Middle frontal gyrus (tissue), 1 donor: ENCODE results near the gene SLC25A4.
A peak's percentile ranks its signal among the peaks of the same experiment; 100 is the strongest.

ENCODE experiments used
- DNase-seq: peaks from one replicate; pipeline ENCODE4 v3.0.0-alpha.2; 2015; ENCODE audit warnings: low spot score; ENCODE audit errors: extremely low spot score

The SLC25A4 gene

DNA sequence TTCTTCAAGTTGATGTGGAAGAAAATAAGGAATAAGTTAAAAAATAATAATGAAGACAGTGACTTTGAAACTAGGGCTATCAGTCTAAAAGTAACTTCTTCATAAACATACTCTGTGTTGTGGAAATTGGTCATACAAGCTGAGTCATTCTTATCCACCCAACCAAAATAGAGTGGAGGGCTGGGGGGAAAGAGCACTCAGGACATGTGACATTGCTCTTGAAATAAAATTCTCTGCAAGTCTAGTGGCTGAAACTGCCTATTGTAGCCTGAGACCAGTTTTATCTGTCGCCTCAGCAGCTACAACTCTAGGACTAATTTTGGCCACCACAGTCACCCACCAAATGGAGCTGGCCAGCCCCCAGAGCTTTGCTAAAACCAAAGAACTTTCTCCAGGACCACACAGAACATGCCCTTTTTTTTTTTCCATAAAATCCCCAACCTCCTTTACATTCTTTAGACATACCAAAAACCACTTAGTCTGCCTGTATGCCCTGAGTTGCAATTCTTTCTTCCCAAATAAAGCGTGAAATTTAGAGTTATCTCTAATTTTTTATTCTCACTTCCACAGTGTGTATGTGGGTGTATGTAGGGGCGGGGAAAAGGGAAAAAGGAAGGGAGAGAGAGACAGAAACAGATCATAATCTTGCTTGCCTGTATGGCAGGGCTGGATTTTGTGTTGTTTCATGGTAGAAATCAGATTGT, 23.0 kb upstream of the SLC25A4 start:
- no peak for DNase-seq

GRCh38 chr4:185120631-185120946, 22.5 kb upstream of the SLC25A4 start:
- no peak for DNase-seq

DNA sequence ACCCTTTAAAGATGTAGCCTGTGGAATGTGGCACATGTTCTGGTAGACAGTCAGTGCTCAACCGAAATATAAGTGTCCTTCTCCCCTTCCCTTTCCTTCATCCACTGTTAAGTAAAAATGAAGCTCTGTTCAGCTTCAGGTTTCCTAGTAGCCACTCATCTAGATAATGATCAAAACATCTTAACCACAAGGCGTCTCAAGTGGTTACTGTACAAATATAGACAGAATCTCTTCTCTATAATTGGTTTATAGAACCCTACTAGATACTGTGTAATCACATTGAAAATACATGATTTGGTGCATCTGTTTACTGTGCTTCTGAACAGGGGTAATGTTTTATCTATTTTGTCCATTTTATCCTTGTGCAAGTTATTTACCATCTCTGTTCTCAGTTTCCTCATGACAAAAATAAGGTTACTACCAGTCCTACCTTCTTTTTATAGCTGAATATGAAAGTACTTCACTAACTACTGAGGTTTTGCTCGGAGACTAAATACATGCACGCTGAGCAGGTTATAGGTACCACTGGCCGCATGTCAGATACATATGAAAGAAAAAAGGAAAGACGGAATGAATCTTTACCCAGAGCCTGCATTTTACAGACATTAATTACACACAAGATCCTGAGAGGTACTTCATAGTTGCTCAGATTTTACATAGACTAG, 20.3 kb upstream of the SLC25A4 start:
- no peak for DNase-seq

DNA sequence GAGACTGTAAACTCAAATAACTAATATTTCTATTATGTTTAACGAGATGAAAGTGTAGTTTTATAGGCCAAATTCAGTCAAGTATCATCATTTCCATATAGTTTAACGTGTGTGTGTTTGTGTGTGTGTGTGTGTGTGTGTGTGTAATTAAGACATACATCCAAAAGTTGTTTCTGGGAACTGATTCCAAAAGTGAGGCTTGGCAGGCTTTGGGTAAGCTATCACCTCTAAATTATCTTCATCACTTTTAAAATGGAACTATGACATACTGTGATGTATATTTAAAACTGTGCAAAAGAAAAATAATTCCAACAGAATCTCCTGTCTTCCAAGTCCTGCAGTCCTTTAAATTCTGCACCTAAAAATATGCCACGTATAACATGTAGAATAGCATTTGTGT, 19.1 kb upstream of the SLC25A4 start:
- no peak for DNase-seq

DNA sequence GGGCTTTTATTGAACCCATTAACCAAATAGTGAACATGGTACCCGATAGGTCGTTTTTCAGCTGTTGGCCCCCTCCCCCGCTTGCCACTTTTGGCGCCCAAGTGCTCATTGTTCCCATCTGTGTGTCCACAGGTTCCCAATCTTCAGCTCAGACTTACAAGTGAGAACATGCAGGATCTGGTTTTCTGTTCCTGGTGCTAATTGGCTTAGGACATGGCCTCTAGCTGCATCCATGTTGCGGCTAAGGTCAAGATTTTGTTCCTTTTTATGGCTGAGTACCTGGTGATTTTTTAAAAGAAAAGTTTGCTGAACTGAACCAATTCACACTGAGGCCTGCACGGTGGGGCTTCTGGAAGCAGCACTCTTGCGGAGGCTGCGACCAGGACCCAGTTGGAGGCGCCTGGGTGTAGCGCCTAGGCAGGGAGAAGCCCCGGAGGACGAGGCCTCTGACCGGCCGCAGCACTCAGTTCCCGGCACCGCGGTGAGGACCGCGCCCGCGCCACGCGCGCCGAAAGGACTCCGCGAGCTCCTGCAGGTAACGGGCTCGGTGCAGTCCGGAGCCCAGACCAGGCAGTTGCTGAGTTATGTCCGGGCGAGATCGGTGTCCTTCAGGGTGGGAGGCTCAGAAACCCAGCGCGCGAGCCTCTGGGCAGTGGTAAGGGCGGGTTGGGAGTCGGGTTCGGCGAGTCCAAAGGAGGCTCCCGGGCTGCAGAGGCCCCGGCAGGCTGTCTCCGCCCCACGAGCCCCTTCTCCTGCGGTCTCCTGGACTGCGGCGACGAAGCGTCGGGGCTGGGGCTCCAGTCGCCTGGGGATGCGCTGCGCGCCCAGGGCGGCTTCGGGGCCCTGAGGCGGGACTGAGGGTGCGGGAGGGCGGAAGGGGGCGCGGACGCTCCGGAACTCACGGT, 15.8 kb upstream of the SLC25A4 start:
- DNase-seq = no peak

GRCh38 chr4:185128272-185129119, 14.6 kb upstream of the SLC25A4 start:
- no peak for DNase-seq

DNA sequence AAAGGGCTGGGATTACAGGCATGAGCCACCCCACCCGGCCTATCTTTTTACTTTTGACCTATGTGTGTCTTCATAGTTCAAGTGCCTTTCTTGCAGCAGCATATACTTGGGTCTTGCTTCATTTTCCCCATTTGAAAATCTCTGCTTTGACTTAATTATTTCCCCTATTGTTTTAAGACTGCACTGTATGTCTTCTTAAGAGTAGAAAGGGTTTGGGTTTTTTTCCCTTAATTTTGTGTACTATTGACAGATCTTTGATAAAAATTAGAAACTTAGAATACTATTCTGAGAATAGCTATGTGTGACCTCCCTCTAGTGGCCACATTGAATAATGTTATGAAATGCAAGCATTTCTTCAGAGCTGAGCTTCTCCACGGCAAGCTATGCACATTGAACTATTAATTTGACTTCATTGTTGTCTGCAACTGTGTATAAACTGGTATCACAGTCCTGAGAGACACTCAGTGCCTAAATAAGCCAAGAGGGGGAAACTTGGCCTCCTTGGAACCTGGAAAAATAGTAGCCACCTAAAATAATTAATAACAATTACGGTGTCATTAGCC, 8.7 kb upstream of the SLC25A4 start:
- peak; percentile 51 for DNase-seq

GRCh38 chr4:185137233-185137925, 5.7 kb upstream of the SLC25A4 start:
- no peak for DNase-seq

DNA sequence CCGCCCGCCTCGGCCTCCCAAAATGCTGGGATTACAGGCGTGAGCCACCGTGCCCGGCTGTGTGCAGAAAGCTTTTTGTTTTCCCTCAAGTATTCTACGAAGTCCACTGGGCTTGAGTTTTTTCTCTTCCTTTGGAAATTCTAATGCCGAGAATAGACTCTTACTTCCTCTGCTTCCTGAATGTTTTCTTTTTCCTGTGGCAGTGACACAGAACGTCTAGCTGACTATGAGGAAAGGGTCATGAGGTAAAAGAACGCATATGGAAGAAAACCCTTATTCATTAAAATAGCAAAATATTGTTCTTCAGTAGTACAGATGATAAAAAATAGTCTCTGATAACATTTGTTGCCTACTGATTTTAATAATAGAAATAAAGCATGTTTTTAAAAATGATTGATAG, 4.9 kb upstream of the SLC25A4 start:
- DNase-seq = no peak

DNA sequence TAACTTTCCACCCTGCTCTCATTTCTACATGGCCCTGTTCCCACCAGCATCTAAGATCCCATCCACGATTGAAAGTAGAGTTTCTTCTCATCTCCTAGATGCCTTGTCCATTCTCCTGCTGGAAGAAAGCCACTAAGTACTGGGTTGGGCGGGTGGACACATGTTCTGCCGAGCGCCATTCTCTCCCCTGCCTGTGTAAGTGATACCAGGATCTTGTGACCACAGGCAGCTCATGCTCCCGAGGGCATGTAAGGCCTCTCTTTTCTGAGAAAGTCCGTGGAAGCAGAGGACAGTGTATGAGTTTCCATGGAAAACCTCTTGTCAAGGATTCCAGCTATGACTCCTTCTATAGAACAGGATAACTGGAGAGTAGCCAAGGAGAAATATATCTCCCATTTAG, 3.3 kb upstream of the SLC25A4 start:
- no peak for DNase-seq

GRCh38 chr4:185141777-185142176, 1.3 kb upstream of the SLC25A4 start:
- no peak for DNase-seq

DNA sequence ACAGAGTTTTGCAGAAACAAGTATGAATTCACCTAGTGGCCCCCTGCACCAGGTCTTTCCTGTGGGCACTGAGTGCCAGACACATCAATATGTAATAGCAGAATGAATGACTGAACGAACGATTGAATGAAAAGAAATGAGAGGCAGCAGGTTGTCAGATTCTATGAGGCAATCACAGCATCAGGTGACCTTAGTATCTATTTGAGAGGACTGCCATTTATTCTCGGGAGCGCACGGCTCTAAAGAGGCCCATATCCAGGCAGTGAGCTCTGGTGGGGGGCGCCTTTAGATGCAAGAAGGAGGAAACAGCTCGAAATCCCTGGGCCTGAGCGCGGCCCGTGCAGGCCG, 528 bp upstream of the SLC25A4 start:
- no peak for DNase-seq

- no peak for DNase-seq
Observed at GRCh38 chr4:185143601-185143969, 519 bp downstream of the SLC25A4 start.

GRCh38 chr4:185144601-185145240, 1.7 kb downstream of the SLC25A4 start:
- no peak for DNase-seq

GRCh38 chr4:185145572-185145971, 2.5 kb downstream of the SLC25A4 start:
- no peak for DNase-seq

DNA sequence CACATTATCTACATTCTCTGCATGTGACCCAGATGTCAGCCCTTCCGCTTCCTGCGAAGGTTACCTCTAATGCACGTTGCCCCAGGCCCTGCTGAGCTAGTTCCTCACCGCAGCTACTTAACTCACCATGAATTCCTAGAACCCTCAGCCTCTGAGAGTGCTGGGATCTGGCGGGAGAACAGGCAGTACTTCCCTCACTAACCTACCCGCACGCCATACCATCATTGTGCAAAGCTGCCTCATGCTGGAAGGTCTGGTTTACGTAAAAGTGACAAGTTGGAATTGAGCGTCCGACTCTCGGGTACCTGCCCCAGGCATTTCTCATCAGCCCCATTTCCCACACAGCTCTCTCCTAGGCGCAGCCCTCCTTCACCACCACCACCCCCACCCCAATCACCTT, 6.3 kb downstream of the SLC25A4 start:
- DNase-seq = no peak

DNA sequence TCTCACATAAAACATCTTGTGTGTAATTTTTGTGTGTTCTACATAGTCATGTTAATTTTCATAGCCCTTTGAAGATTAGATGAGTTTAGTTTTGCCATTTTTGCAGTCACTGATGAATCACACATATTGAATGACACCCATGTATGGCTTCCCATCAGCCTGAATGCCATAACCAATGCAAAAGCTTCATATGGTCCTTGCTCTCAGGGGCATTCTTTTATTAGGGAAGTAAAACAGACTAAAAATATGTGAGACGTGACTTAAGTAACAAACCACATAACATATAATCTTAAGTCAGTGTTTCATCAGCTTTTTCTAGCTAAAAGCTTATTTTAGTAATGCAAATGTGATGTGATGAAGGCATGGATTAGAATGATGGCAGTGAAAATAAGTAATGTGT, 8.2 kb downstream of the SLC25A4 start:
- no peak for DNase-seq

- no peak for DNase-seq
Observed at GRCh38 chr4:185165605-185166063, 22.6 kb downstream of the SLC25A4 start.

GRCh38 chr4:185167234-185167633, 24.2 kb downstream of the SLC25A4 start:
- no peak for DNase-seq
